Measurements from ENCODE around the gene VSTM2B. TPM values are rescaled to one million over a fixed set of nuclear protein-coding genes. Genes with fewer than 3 reads are reported as not detected.
"Not testable (repeated sequence)": the region's sequence is repeated elsewhere in the genome, so short reads cannot be mapped to it uniquely, and the experiment has no call there.

VSTM2B gene
- not detected for total RNA-seq
- long read RNA-seq = 0 reads

DNA sequence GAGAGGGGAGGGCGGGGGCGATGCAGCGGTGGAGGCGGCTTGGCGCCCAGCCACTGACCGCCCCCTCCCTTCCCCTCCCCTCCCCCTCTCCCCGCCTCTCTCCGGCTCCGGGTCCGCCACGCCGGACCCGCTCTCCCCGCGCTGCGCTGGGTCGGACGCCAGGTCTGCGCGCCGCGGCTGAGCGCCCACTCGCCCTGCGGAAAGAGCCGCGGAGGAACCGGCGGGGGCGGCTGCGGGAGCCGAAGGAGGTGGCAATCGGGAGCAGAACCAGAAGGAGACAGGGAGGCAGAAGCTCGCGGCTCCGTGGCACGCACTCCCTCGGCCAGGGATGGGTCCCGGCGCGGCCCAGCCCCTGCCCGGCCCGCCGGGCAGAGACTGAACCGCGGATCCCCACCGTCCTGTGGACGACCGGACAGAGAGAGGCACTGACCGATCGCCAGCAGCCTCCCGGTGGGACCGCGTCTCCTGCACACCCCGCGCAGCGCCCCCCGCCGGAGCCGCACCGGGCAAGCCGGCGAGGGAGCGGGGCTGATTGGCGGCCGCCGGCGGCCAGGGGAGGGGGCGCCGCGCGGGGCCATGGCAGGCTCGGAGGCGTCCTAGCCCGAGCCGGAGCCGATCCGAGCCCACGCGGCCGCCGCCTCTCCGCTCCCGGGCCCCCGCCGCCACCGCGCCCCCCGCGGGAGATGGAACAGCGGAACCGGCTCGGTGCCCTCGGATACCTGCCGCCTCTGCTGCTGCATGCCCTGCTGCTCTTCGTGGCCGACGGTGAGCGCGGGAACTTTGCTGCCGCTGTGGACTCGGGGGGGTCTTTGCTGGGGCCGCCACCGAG is at the start of gene VSTM2B:
Gene VSTM2B, plus strand, starts transcription at position 94 of the 829 bp plus-strand sequence. Its CDS starts 590 bp downstream, at position 684.
- intact Hi-C loops (cut with DNase I) = loop anchor here in 1 of 2 donors (10.0 kb wide), 1 partner anchor 231 kb away; no protein-coding TSS in a partner anchor
- DNase-seq = no peak
- no peak for ATAC-seq

DNA sequence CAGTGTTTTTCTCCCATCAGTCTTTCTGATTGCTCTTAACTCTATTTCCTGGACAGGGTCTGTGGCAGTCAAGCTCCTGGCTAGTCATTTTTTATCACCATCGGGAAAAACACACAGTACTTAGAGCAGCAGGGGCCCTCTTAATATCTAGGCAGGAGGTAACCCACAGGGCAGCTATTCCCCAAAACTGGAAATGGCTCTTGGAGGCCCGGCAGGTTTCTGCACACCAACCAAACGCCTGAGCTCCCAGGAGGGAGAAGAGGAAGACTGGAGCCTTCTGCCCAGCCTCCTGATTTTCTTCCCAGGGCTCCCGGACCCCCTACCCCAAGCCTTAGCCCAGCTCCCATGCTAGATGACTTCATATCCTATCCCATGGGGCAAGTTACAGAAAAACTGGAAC is 49.3 kb upstream of the VSTM2B start:
- intact Hi-C loops (cut with DNase I) = no loop called here
- ATAC-seq = no peak

DNA sequence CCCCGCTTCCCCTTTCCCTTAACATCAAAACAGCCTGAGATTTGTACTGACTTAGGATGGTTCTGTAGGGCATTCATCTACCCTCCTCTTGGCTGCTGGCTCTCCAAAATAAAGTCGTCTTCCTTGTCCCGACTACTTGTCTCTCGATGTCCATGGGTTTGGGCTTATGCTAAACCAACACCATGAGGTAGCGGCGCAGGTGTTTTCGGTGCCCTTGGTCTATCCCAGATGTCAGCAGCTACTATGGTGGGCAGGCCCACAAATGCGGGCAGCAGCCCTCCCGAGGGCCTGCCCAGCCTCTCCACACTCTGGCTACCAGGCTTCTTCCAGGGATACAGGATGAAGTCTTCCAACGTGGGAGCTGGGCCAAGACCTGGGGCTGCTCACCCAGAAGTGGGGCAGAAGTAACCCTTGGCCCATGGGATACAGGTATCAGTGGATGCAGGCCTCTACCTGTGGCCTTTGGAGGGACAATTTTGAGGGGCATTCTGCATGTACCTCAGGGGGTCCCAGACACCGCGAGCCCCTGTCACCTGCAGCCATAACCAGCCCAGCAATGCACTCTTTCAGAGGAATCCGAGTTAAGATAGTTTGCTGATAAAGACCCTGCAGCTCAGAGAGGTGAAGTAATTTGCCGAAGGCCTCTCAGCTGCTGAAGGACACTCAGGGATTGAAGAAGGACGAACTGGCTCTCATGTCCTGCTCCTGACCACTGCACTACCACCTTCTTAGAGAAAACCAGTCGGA is 47.8 kb upstream of the VSTM2B start:
- ATAC-seq (no peak), DNase-seq (no peak)
- intact Hi-C loops (cut with DNase I) = no loop called here

More for the DNA sequence above, 49.3 kb upstream of the VSTM2B start:
- DNase-seq = no peak

DNA sequence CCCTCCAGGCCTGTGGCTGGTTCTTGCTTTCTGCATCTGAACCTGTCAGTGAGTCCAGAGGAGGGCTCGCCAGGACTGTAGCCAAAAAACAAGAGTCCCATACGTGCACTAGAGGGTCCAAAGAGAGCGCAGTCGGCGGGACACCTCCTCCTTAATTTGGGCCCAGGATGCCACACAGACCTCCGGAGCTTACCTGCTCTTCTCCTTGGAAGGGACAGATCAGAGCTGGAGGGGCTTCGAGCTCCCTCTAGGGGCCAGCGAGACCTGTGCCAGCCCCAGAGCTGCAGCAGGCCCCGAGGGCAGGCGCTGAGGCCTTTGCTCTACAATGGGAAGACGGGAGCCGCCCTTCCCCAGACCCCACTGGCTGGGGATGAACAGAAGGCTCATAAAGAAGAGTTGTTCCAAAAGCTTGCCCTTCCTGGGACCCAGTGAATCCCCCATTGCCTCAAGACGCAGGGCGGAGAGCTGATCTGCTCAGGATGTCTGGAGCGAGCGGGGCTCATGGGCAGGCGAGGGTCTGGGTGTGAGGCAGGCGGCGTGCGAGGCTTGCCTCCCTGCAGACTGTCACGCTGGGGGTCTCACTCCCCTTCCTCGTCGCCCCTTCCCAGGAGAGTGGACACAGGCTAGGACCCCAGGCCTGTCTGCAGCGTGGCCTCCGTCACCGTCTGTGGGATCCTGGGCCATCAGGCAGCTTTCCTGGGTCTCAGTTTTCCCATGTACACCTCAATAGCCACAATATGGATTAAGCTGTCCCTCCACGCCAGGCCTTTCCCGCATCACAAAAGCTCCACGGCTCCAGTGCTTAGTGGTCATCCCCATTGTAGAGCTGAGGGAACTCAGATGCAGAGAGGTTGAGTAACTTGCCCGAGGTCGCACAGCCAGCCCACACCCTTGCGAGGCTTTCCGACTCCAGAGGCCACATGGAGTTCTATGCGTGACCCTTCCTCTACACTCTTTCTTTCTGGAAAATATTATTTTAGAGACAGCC is 46.9 kb upstream of the VSTM2B start:
- DNase-seq = no peak
- intact Hi-C loops (cut with DNase I) = no loop called here
- peak in 1 of 2 donors; percentile 34 for ATAC-seq

DNA sequence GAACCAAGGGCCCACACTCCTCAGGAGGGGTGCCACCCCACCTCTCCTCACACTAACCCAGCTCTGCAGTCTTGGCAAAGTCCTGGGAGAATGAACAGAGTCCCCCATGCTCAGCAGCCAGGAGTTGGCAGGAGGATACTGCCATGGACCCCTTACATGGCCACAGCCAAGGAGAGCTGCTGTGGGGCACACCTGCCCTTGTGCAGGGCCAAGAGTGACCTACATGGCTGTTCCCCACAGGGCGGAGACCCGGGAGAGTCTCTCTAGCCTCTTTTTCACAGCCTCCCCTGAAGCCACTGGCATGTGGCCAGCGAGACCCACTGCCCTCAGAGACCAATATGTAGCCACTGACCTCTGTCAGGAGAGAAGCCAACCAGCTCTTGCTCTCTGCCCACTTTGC is 45.9 kb upstream of the VSTM2B start:
- DNase-seq (no peak), ATAC-seq (no peak)
- intact Hi-C loops (cut with DNase I) = no loop called here

DNA sequence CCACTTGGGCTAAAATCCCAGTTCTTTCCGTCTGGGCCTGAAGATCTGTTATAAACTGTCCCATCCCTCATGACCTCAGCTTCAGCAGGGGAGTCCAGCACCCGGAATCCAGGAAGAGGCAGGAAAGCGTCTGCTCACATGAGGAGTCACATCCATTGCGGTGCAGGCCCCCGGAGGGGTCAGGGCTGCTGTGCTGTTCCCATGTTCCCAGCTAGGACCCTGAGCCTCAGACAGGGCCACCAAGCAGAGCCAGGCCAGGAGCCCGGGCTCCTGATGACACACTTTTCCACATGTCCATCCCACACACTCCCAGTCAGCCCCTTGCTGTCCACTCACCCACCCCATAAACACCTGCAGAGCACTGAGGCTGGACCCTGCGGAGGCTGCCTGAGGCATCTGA is 45.3 kb upstream of the VSTM2B start:
- no peak for DNase-seq
- intact Hi-C loops (cut with DNase I) = no loop called here
- no peak for ATAC-seq

DNA sequence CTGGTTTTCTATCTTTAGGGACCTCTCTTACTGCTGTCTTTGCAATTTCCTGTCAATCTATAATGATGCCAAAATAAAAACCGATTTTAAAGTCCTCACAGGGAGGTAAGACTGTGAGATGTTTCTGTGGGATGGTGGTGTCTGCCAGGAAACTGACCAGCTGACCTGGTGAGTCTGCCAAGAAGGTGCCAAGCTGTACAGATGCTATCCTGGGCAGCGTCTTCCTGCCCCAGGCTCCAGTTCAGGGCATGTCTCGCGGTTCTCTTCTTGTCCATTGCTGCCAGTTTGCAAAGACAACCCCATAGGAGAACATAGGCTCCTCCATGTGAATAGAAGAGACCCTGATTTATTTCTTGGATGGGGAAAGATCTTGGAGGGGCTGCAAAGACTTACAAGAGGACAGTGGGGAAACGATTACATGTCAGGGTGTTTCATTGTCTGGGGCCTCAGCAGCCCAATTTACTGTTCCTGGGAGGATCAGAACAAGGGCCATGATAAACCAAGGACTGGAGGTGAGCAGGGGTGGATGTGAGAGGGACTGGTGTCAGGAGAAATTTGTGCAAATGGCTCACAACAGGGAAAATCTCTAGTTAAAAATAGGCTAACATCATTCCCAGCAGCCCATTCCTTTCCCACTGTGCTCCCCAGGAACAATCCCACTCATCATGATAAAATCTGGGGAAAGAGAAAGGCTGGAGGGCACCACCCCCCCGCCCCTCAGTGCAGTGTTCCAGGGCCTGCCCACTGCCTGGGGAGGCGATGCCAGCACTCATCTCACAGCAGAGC is 42.7 kb upstream of the VSTM2B start:
- DNase-seq (no peak), ATAC-seq (no peak)
- intact Hi-C loops (cut with DNase I) = no loop called here

DNA sequence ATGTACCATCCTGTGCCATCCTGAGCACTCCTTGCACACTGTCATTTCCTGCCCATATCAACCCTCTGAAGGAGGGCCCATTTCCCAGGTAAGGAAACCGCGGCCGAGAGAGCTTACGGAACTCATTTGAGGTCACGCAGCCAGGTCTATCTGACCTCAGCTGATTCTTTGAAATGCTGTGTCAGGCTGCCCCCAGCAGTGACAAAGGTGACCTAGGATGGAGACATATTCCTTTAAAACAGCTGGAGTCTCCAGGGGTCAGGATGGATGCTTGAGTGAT is 42.2 kb upstream of the VSTM2B start:
- intact Hi-C loops (cut with DNase I) = no loop called here
- ATAC-seq = no peak
- DNase-seq = no peak

DNA sequence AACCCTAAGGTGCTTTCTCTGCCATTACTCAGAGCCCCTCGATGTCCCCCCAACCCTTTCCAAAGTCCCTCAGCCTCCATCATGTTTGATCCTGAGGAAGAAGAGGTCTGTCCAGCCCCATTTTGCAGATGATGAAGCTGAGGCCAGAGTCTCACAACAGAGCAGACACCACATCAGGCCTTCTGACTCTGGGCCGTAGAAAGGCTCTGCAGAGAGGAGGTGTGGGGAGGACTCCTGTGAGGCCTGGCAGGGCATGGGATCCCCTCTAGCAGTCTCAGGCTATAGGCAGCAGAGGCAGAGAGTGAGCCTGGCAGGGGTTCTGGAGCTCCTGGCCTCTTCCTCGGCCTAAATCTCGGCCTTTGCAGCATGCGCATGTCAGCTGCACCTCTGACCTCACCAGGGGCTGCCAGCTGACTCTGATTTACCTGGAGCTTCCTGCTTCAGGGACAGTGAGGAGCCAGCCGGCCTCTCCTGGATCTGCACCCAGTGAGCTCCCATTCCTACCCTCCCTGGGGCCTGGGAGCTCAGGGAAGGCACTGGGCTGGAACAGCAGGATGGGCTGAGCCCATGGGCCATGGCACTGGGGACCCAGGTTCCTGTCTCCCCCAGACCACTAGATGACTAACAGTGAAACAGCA is 41.7 kb upstream of the VSTM2B start:
- ATAC-seq (no peak), DNase-seq (no peak)
- intact Hi-C loops (cut with DNase I) = no loop called here

DNA sequence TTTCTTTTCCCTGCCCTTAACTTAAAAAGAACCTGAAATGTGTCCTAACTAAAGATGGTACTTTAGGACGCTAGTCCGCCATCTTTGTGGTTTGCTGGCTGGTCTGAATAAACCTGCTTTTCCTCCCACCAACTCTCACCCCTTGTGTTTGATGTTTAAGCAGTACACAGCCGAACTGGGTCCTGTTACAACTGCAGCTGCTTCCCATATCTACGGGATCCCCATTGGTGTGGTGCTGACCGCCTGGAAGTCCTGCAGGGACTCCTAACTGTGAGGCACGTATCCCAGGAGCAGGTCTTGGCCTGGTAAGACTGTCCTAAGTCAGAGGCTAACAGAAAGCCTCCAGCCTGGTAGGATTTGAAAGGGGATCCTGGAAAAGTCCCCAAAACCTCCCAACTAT is 40.9 kb upstream of the VSTM2B start:
- intact Hi-C loops (cut with DNase I) = no loop called here
- DNase-seq (no peak), ATAC-seq (no peak)

DNA sequence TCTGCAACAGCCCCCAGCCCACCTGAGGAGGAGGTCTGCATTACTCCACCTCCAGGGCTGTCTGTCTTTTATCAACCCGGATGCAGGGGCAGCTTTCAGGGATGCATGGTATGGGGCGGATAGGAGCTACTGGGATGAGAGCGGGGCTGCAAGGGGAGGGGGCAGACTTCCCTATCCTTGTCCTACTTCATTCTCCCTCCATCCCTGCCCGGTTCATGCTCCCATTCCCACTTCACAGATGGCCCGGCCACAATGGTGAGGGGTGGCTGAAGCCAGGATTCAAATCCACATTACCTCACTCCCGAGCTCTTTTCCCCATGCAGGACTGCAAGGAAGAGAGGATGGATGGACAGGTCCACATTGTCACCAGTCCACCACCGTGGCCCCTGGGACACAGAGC is 40.5 kb upstream of the VSTM2B start:
- DNase-seq (no peak), ATAC-seq (no peak)
- intact Hi-C loops (cut with DNase I) = no loop called here

DNA sequence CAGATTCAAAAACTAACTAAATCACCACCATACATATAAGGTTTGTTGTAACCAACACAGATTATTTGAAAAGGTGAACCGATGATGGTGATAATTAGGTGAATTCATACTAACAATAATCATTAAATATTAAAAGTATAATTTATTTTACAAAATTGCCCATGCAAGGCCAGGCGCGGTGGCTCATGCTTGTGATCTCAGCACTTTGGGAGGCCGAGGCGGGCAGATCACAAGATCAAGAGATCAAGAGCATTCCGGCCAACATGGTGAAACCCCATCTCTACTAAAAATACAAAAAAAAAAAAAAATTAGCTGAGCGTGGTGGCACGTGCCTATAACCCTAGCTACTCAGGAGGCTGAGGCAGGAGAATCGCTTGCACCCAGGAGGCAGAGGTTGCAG is 38.8 kb upstream of the VSTM2B start:
- ATAC-seq; DNase-seq; intact Hi-C loops (cut with DNase I): not testable (repeated sequence)

DNA sequence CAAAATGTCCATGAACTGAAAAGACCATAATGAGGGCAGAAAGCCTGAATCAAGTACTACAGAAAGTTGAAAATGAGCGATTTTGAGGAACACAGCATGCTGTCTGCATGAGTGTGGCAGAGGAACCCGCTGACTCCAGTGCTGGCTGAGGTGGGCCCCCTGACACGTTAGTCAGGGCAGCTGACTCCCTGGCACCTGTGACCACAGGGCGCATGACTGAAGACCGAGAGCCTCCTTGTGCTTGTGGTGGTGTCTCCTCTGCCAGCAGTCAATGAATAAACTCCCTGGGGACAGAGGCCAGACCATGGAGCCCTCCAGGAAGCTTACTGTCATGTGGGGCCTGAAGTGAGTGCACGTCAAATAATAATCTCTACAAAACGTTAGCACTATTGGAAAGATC is 38.4 kb upstream of the VSTM2B start:
- DNase-seq (no peak), ATAC-seq (no peak)
- intact Hi-C loops (cut with DNase I) = no loop called here

DNA sequence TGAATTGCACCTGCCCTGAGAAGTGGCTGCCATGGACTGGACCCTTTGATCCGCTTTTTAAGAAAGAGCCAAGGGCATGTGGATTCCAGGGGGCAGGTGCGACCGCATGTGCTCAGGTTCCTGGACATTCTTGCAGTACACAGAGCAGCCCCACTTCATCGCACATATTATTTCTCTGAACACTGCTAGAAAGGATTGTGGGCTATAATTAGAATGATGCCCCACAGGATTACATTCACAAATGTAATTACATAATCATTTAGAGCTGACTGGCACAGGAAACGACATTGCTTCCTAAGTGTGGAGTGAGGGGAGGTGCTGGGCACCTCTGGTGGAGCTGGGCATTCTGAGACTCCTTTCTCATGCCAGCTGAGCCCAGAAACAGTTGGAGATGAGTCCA is 37.5 kb upstream of the VSTM2B start:
- intact Hi-C loops (cut with DNase I) = no loop called here
- no peak for DNase-seq
- no peak for ATAC-seq

DNA sequence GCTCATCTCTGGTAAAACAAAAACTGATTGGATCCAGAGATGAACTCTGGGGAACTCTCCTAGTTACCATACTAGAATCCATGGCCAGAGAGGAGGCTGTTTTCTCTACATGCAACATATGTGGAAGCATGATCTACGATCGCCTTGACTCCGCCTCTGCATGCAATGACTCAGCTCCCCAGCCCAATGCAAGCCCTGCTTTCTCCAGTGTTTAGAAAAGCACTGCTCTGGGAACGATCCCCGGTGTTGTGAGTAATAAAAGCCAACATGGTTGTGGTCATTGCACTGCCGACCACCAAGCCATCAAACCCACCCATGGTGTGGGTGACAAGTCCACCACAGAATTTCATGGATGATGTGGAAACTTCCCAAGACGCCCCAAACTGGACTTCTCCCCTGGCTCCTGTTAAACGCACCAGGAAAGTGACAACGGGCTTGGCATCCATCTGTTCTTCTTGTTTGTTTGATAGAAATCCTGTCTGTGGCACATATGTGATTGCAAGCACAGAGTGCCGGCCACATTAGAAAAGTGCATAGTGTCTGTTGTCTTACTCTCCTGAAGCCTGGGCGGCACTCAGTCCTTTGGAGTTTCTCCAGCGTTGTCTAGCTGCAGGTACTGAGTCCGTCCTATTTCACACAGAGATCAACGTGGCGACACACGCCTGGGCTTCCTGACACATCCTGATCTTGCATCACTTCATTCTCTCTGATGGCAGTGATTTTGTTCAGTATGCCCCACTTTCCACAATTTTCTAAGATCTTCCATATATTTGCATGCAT is 36.4 kb upstream of the VSTM2B start:
- intact Hi-C loops (cut with DNase I) = no loop called here
- ATAC-seq (no peak), DNase-seq (no peak)

DNA sequence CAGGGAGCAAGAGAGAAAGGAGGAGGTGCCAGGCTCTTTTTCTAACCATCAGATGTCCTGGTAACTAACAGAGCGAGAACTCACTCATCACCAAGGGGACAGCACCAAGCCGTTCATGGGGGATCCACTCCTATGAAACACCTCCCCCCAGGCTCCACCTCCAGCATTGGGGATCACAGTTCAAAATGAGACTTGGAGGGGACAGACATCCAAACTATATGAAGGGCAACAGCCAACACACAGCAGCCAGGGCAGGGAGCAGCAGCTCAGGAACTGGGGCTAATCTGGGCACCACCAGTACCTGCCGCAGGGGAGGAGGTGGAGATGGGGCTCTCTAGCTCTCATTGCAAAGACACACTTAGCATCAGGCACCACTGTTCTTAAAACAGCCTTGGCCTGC is 34.3 kb upstream of the VSTM2B start:
- ATAC-seq = no peak
- no peak for DNase-seq
- intact Hi-C loops (cut with DNase I) = no loop called here

DNA sequence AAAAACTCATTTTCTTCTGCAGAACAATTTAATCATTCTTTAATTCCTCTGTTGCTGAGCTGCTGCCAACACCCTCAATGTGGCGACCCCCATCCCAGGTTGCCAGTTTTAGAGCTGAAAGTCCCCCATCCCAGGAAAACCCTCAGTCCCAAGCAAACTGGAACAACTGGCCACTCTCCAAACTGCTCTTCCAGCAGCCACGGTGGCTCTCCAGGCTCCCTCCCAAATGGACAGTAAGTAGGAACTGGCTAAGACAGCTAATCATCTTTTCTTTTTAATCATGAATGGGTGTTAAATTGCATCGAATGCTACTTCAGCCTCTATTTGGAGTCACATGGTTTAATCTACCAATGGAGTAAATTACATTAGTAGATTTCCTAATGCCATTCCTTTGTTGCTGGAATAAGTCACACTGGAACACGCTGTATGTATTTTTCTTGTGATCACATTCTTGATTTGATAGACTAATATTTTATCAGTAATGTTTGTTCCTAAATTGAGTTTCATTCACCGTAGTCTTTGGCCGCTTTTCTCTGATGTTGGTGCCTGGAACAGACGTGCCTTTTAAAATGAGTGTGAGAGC is 33.7 kb upstream of the VSTM2B start:
- intact Hi-C loops (cut with DNase I) = no loop called here
- no peak for ATAC-seq
- no peak for DNase-seq
